ENCODE measurements around the gene TPP2.

TPP2 gene

DNA sequence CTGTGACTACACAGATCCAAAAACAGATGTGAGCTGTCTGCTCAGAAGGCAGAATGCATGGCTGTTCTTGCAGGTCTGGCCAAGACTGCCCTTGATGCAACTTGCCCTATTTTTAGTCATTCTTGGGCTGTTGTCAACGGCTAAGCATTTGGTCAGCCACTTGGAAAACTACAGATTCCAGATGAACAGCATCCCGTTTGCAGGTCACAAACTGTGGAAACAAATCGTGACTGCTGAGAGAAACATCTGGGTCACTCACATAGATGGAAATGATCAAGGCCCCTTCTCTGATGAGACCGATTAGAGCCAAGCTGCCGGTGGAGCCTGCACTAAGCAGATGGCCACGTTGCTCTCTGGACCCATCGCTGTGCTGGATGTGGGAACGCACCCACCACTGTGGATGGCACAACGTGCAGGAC is 113.5 kb downstream of the TPP2 start:
- TF ChIP-seq, protein P1, sequence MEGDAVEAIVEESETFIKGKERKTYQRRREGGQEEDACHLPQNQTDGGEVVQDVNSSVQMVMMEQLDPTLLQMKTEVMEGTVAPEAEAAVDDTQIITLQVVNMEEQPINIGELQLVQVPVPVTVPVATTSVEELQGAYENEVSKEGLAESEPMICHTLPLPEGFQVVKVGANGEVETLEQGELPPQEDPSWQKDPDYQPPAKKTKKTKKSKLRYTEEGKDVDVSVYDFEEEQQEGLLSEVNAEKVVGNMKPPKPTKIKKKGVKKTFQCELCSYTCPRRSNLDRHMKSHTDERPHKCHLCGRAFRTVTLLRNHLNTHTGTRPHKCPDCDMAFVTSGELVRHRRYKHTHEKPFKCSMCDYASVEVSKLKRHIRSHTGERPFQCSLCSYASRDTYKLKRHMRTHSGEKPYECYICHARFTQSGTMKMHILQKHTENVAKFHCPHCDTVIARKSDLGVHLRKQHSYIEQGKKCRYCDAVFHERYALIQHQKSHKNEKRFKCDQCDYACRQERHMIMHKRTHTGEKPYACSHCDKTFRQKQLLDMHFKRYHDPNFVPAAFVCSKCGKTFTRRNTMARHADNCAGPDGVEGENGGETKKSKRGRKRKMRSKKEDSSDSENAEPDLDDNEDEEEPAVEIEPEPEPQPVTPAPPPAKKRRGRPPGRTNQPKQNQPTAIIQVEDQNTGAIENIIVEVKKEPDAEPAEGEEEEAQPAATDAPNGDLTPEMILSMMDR (IDR thresholded peaks at IDR 0.05): no peak

DNA sequence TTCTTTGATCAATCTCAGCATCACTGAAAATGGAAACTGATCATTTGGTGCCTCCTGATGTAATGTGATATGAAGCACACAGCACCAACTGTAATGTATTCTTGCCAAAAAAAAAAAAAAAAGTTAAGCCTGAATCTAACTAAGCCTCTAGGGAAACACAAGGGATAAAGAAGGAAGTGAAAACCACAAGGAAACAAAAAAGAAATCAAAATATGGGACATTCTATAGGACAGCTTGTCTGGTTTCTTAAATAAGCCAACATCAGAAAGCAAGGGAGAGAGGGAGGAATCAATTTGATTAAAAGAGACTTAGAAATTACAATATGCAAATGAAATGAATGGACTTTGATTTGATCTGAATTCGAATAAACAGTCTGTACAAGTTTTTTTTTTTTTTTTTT is 118.7 kb downstream of the TPP2 start:
- TF ChIP-seq, protein P1 (IDR thresholded peaks at IDR 0.05): no peak

DNA sequence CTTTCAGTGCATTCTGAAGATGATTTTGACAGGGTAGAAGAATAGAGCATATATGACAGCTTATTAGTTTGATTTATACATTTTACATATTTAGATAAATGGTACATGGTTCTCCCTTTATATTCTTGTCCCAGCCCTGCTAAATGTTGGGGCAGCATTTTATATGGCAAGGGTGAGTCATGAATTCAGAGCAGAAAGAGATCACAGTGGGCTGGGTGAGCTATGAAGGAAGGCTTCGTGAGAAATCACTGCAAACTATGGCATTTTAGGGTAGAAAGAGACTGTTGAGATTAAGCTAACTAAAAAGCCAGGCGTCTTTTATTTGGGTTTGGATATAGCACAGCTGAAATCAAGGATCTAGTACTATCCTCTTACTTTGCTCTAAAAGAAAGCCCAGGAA is 122.0 kb downstream of the TPP2 start:
- TF ChIP-seq, protein P1 (IDR thresholded peaks at IDR 0.05): no peak

DNA sequence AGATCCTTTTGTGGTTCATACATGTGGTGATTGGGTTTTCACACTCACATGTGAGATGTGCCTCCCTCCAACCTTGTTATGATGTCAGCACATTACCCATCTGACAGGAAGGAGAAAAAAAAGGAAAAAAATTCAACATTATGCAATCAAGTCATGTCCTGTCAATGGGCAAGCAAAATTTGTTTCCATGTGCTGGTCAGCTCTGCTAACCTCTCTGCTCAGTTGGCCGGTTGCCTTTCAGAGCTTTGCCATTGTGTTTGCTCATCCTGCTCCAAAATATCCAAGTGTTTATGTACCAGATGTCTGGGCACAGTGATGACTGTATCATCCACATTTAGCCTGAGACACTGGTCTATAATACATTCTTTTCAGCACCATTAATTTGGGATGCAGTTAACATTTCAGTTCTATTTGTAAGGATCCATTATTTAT is 125.0 kb downstream of the TPP2 start:
- TF ChIP-seq, protein P1 (IDR thresholded peaks at IDR 0.05): no peak

DNA sequence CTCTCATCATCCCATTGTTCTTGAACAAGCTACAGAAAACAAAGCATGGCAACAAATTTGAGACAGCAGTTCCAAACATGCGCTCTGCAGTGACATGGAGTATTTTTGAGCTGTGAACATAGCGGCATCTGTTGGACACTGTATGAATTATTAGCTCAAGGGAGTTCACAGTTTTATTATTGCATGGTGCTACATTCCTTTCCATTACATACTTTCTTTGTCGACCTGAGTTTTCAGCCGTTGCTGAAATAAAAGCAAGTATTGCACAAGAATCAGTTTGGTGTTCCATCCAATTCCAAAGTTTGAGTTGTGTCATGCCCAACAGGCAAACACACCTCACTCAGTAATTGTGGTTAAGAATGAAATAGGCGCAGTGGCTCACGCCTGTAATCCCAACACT is 128.1 kb downstream of the TPP2 start:
- TF ChIP-seq, protein P1 (IDR thresholded peaks at IDR 0.05): peak; percentile 56

DNA sequence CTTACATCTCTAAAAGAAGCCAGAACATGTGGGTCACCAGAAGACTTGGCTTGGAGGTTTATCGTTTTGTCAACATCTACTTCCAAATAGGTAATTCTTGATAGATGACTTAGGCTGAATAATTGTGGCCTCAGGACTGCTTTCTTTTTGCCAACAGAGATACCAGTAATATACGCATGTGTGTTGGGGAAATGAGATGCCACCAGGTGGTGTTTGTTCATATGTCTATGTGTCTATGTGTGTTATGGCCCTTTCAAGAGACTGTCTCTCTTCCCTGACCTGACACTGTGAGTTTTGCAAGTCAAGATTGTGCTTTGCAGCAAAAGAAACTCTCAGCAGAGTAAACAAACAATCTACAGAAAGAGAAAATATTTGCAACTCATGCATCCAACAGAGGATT is 129.6 kb downstream of the TPP2 start:
- TF ChIP-seq, protein P1 (IDR thresholded peaks at IDR 0.05): no peak
